GM12891 (cell line): ENCODE data around the gene P2RY1.

Source experiments
- POLR2A ChIP-seq: IDR thresholded peaks from 2 replicates; pipeline ENCODE4 v1.6.1; 2011; ENCODE audit warnings: low read depth, low read length, control low read depth
- POLR2AphosphoS5 ChIP-seq: IDR thresholded peaks from 2 replicates; pipeline ENCODE4 v1.6.1; 2011; ENCODE audit warnings: low read depth, low read length, control low read depth
- POU2F2 ChIP-seq: IDR thresholded peaks from 2 replicates; pipeline ENCODE4 v1.6.1; 2011; ENCODE audit warnings: low read depth, mild to moderate bottlenecking, control low read depth, low read length, moderate library complexity
- SPI1 ChIP-seq: IDR thresholded peaks from 2 replicates; pipeline ENCODE4 v1.6.1; 2011; ENCODE audit warnings: low read depth, low read length, control low read depth
- TAF1 ChIP-seq: IDR thresholded peaks from 2 replicates; pipeline ENCODE4 v1.6.1; 2011; ENCODE audit warnings: low read depth, low read length, control low read depth

DNA sequence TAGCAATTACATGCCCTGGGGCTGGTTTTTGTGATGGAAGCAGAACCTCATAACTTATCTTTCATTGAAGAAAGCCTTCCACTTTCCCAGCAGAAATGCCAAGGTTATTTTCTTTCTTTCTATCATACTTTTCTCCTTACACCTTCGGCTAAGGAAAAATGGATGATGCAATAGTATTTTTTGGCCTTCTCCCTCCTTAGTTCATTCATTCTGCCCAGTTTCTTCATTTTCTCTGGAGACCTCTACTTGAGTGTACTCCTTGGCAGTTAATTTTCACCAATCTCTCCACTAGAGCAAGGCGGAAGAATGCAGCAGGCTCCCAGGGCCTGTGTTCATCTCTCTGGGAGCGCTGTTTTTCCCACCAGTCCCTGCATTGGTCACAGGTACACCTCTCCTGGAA lies 7.6 kb upstream of the P2RY1 start:
- TF ChIP-seq POLR2AphosphoS5, result no peak
- TF ChIP-seq POLR2A, result no peak
- no peak for TF ChIP-seq SPI1
- no peak for TF ChIP-seq TAF1
- TF ChIP-seq POU2F2, result no peak
